ENCODE data around the gene ADAP1. TPM values are rescaled to one million over a fixed set of nuclear protein-coding genes. Genes with fewer than 3 reads are reported as not detected.

Gene ADAP1
- total and polyA plus RNA-seq, 2 of the 13 experiments (the other 11 are each of a cell fraction or from before 2014, with no cell fraction given), result 10.5 to 24.6 TPM

GRCh38 chr7:960269-960871 is 5.9 kb upstream of the ADAP1 start (continued):
- no peak for TF ChIP-seq LRRFIP1 (CRISPR knock-in tag; conservative IDR thresholded peaks at IDR 0.05)
- no peak for TF ChIP-seq TAF15 (IDR thresholded peaks at IDR 0.05; ENCODE audit: low read depth, low read length, poor library complexity, severe bottlenecking)
- TF ChIP-seq MTF1 (CRISPR knock-in tag; IDR thresholded peaks at IDR 0.05), result no peak
- no peak for TF ChIP-seq ZNF367 (CRISPR knock-in tag; IDR thresholded peaks at IDR 0.05; ENCODE audit: borderline replicate concordance)
- no peak for TF ChIP-seq ZFP37 (CRISPR knock-in tag; IDR thresholded peaks at IDR 0.05; ENCODE audit: borderline replicate concordance)
- TF ChIP-seq ONECUT2 (CRISPR knock-in tag; IDR thresholded peaks at IDR 0.05), result no peak
- no peak for TF ChIP-seq ZNF24 (IDR thresholded peaks at IDR 0.05)
- no peak for TF ChIP-seq ZNF17 (CRISPR knock-in tag; IDR thresholded peaks at IDR 0.05)
- 0 out of 2 replicates have a peak, but pooled peaks have one; percentile 41 for TF ChIP-seq ESRRA (CRISPR knock-in tag; IDR thresholded peaks at IDR 0.05; ENCODE audit: low read depth)
- no peak for TF ChIP-seq ZNF281 (CRISPR knock-in tag; IDR thresholded peaks at IDR 0.05; ENCODE audit: borderline replicate concordance)
- no peak for TF ChIP-seq HMGXB3 (CRISPR knock-in tag; IDR thresholded peaks at IDR 0.05; ENCODE audit: borderline replicate concordance)
- TF ChIP-seq ZNF205 (CRISPR knock-in tag; IDR thresholded peaks at IDR 0.05), result no peak
- no peak for TF ChIP-seq ELK4 (CRISPR knock-in tag; IDR thresholded peaks at IDR 0.05; ENCODE audit: borderline replicate concordance)
- 0 out of 2 replicates have a peak, but pooled peaks have one; percentile 4 for TF ChIP-seq CTCF (CRISPR knock-in tag; IDR thresholded peaks at IDR 0.05)
- peak; percentile 45 for TF ChIP-seq FOXA3 (CRISPR knock-in tag; IDR thresholded peaks at IDR 0.05)
- TF ChIP-seq ZNF335 (CRISPR knock-in tag; IDR thresholded peaks at IDR 0.05), result no peak
- TF ChIP-seq REXO4 (CRISPR knock-in tag; IDR thresholded peaks at IDR 0.05; ENCODE audit: borderline replicate concordance), result no peak
